ENCODE measurements around the gene NPLOC4.

- TF ChIP-seq CTCF (IDR thresholded peaks at IDR 0.05; ENCODE audit: borderline replicate concordance, extremely low read depth, low read length, poor library complexity, severe bottlenecking) (no peak), EZH2 (IDR thresholded peaks at IDR 0.05; ENCODE audit: borderline replicate concordance, low read depth, low read length, severe bottlenecking) (no peak)
Observed at GRCh38 chr17:81553616-81554181, 83.2 kb downstream of the NPLOC4 start.

Measured in DND-41 (cell line).